GM19438 (cell line): ENCODE data around the gene BCAR3.
"Not testable (repeated sequence)": the region's sequence is repeated elsewhere in the genome, so short reads cannot be mapped to it uniquely, and the experiment has no call there.

Experiments
- ATAC-seq: cut with Tn5 transposase; IDR thresholded peaks from one replicate; pipeline ENCODE4 v1.9.1; 2021; ENCODE audit warnings: low read depth; ENCODE audit not compliant: unreplicated experiment

Gene BCAR3

DNA sequence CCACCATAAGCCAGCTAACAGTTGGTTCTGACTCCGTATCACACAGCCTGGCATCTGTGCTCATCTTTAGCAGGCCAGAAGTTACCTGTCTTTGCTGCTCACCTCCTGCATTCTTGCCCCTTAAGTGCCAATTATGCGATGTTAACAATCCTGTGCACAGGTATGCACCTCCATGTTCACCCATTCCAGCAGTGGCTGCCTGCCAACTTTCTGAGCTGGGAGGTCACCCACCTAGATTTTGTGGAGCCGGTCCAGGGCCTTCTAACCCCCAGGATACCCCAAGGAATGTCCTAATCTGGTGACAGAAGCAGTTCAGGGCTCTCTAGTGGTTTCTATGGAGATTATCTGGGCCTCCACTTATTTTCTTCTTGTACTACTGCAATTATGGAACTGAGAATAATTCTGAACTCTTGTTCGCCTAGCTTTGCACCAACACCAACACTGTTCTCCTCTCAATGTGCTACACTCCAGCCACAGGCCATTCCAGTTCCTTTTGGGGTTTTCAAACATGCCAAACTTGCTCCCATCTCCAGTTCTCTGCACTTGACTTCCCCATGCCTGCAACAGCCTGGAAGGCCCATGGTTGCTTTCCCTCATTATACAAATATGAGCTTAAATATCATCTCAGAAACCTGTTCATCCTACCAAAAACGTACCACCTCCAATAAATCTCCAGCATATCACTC lies 9.0 kb downstream of the BCAR3 start:
- ATAC-seq: no peak

DNA sequence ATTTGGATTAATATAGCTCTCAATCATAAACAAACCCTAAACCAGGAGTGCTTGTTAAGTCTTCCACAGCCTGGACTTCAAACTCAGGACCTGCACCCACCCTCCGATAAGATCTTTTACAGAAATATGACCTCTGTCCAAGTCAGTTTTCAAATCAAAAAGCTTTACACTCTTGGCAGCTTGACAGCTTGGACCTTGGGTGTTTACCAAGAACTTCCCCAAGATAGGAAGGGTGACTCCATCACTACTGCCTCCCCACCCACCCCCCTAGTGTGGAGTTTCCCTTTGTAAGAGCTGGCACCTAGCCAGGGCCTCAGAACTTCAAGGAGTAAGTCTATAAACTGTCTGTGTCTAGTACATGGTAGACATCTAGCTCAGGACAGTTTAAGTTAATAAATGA lies 9.6 kb downstream of the BCAR3 start:
- ATAC-seq: no peak

DNA sequence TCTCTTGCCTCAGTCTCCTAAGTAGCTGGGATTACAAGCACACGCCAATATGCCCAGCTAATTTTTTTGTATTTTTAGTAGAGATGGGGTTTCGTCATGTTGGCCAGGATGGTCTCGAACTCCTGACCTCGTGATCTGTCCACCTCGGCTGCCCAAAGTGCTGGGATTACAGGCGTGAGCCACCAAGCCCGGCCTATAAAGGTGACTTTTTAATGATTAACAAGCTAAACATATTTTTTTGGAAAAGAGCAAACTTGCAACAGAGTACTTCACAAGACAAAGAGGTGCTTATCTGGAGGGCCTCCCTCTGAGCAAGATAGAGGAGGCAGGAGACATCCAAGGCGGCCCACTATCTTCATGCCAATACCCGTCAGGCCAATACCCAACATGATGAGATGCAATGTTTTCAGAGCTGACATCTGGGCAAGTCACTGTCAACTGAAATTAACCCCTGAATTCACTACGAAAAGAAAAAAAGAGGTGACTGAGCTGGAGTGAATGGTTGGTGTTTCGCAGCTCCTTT lies 10.5 kb downstream of the BCAR3 start:
- no peak for ATAC-seq

DNA sequence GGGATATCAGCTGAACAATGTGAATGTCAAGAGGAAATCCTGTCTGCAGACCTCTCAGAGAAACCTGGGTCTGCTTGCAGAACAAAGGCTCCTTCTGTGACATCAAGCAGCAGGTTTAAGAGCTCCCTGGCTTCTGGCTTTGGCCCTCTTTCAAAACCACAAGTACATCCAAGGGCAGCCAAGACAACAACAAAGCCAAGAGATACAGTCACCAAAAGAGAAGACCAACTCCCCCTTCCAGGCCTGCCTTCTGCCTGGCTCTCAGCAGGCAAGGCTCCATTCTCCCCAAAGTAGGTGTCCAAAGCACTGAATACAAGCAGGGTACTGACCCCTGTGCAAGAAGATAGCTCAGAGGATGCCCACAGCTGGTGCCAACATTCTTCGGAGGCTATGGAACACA lies 11.5 kb downstream of the BCAR3 start:
- no peak for ATAC-seq

DNA sequence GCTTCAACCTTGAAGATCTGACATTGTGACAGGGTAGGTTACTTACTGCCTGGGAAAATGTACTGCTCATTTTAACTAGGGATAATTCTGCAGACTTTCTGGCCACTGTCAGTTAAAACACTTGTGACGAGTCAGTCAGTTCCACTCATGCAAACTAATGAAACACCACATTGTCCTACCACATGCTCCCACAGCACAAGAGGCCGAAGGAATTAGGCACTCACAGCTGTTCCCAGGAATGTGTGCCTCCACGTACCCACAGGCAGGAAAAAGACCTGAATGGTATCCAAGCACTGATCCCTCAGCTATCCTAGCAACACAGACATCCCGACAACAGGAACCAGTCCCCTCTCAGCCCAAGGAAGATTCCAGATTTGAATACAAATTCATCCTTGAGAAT lies 12.3 kb downstream of the BCAR3 start:
- ATAC-seq: no peak

DNA sequence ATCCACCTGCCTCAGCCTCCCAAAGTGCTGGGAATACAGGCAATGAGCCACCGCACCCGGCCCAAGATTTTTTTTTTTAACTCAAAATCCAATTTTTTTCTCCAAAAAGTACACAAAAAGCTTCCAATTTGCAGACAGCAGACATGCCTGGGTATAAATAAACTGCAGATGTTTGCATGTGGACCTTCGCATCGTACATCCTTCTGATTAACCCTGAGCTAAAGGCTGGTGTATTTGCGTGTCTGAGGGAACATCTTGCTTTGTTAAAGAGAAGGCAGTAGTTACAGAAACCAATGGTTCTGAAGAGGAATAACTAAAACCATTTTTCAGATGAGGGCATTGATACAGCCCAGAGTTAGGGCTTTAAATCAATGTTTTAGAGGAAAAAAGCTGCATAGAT lies 12.7 kb downstream of the BCAR3 start:
- no peak for ATAC-seq

DNA sequence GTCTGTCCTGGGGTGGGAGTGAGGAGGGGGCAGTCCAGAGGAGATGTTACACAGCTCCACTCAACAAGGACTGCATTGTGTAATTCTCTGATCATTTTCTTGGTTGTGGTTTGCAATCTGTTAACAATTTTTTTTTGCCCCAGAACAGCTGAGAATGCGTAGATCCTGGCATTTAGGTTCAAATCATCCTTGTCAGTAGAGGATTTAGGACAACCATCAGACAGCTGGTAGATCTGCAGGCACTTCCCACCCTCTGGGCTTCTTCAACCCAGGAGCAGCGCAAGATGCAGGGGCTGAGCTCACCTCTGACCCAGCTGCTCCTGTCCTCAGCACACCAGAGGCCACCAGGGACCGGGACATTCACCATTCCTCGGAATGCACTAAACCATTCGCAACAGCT lies 13.5 kb downstream of the BCAR3 start:
- ATAC-seq: no peak

DNA sequence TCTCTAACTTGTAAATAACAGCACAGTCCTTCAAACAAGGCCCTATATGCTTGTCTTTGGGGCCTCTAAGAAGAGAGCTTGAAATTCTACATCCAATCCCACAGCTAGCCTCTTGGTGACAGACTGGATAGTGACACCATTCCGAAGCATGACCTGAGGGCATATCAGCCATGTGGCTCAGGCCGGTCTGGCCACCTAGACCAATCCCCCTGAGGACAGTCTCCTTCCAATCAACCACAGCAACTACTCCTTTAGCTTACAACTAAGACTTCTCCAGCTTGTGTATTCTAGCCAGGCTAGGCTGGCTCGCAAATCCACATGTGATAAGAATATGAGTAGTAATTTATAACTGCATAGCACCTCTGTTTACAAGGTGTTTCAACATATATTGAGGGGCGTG lies 14.0 kb downstream of the BCAR3 start:
- ATAC-seq: no peak

DNA sequence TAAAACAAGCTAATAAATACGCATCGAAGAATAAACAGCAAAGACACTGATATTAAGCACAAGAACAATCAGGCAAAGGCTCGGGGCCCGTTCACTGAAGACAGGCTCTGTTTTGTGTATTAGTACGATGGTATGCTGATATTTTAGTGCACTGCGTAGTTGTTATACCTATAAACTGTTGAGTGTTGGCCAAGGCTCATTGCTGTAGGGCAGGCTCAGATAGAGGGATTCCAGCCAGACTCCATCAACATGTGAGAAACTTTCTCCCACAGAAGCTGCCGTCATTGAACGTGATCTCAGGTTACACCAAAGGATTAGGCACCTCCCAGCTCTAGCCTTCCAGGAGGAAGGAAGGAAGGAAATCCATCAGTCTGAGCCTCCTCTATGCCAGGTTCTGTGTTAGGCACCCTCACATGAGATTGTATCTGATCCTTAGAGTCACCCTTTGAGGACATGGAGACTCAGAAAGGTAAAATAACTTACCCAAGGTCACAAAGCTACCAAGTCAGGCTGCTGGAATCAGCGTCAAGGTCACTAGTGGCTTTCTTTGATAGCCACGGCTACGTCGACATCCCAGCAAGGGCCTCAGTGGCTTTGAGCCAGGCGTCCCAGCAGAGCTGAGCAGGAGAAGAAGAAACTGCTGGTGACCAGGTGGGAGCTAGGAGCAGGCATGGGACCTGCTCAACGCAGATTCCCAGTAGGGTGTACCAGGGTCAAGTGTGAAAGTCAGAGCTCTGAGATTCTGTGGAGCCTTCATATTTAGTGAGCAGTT lies 14.8 kb downstream of the BCAR3 start:
- no peak for ATAC-seq

DNA sequence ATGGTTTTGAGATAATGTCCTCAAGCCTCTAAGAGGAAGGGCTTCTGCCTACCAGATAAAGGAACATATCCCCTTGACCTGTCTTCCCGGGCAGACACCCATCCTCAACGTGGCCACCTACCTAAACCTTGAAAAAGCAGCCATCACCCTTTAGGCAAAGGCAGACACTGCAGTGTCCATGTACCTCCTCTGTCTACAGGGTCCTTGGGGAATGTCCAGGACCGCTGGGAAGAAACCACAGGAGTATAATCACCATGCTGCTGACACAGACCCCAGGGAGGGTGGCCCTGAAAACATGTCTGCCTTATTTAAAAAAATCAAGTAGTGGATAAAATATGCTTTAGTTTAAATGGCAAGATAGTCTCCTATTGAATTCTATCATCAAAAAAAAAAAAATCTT lies 16.6 kb downstream of the BCAR3 start:
- ATAC-seq: no peak

DNA sequence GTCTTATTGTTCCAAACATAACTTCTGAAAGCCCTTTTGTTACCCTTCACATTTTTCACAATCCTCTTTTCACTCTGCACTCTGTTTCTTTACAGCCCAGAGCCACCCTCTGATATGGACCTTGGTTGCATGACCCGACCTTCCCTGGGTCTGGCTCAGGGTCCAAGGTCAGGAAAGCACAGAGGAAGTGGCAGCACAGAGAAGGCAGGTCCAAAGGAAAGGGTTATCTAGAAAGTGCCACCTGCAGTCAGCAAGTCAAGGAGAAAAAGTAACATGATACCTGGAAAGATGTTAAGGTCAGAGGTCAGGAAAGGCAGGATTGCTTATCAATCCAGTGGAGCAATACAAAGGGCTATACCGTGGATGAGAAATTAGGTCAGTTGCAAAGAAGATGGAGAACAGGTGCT lies 18.4 kb downstream of the BCAR3 start:
- no peak for ATAC-seq

DNA sequence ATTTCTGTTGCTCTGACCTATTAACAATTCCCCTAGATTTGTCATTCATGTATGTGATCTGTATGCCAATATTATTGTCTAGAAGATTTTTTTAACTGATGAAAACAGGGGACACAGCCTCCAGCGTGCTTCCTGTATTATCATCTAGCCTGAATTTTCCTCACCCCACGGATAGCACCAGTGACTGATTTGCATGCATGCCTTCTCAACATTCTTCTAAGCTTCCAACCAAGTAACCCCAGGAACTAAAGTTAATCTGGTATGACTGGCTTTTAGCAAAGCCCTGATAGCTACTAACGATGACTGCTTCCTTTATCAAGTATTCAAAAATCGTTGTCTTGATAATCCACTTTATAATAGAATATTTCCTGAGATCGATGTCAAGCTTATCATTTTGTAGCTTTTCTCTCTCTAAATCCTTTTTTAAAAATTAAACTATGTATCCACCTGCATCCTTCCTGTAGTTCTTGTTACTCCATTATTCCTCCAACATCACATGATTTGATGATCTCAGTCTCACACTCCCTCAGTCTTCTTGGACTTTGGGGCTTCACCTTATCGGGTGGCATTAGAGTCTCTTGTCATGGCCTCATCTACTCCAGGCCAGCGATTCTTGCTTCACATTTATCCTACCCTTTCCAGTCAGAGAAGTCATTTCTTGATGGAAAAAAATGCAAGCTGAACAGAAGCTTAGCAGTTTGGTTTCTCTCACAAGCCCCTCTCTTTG lies 19.0 kb downstream of the BCAR3 start:
- no peak for ATAC-seq

DNA sequence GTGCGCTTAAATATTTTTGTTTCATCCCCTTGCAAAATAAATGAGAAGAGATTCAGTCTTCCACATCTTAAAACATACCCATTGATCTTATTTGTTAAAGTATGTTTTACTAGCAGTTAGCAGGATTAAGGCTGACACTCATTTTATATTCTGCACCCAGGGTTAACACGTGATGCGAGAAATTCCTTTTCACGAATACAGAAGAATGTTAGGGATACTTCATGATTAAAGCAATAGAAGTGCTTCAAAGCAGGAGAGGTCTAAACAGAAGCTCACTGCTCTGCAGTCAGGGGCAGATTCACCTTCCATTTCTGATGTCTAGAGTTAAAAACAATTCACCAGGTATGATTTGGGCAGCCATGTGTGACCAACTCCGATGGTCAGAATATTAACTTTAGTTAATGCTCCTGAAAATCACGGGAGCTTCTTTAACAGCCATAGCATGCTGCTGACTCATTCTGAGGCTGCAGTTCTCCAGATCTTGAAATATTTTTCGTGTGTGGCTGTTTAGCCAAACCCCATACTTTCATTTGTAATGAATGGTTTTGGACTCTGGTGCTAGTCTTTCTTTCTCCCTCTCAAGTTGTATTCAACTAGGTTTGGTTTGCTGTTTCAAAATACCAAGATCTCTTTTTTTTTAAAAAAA lies 19.7 kb downstream of the BCAR3 start:
- no peak for ATAC-seq

DNA sequence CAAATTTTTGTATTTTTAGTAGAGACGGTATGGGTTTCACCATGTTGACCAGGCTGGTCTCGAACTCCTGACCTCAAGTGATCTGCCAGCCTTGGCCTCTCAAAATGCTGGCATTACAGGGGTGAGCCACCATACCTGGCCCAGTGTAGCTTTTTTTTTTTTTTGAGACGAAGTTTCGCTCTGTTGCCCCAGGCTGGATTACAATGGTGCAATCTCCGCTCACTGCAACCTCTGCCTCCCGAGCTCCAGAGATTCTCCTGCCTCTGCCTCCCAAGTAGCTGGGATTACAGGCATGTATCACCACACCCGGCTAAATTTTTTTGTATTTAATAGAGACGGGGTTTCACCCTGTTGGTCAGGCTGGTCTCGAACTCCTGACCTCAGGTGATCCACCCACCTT lies 20.3 kb downstream of the BCAR3 start:
- ATAC-seq: not testable (repeated sequence)

DNA sequence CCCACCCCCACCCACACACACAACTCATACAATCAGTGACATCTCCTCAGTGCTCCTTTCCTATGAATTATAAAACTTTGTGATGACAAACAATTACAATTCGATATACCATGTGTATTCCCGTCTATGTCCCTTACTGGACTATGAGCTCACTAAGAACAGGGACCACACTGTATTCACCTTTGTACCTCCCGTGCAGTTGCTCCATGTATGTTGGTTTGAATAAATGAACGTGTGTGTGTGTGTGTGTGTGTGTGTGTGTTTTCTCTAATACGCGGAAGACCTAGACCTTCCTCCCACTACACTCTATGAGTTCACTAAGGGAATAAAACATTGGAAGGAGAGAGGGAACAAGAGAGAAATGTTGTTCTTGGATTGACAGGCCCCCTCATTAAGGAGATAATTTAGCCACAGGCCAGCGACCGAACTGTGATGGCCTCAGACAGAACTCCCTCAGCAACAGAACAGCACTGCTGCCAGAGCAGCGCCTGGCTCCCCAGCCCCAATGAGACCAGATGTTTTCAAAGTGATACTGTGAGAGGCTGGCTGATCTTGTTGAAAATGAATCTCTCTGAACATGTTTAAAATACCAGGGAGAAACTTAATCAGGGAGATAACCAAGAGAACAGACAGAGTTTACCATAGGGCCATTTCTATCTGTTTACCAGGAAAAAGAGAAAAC lies 21.7 kb downstream of the BCAR3 start:
- no peak for ATAC-seq

DNA sequence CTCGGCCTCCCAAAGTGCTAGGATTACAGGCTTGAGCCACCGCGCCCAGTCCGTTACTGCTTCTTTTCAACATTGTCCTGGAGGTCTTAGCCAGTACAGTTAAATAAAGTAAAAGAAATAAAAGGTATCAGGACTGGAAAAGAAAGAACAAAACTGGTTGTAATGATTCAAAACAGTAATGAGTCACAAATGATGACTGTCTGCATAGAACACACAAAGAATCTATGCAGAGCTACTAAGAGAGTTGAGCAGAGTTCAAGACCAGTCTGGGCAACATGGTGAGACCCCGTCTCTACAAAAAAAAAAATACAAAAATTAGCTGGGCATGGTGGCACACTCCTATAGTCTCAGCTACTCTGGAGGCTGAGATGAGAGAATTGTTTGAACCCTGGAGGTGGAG lies 23.4 kb downstream of the BCAR3 start:
- no peak for ATAC-seq

DNA sequence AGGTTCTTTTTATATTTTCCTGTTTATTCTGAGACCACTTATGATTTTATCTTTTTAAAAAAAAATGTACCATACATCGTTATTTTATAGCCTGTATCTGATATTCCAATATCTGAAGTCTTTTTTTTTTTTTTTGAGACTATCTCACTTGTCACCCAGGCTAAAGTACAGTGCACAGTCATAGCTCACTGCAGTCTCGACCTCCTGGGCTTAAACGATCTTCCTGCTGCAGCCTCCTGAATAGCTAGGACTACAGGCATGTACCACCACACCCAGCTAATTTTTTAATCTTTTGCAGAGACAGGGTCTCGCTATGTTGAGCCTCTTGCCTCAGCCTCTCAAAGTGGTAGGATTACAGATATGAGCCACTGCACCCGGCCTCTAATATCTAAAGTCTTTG lies 25.1 kb downstream of the BCAR3 start:
- ATAC-seq: no peak

DNA sequence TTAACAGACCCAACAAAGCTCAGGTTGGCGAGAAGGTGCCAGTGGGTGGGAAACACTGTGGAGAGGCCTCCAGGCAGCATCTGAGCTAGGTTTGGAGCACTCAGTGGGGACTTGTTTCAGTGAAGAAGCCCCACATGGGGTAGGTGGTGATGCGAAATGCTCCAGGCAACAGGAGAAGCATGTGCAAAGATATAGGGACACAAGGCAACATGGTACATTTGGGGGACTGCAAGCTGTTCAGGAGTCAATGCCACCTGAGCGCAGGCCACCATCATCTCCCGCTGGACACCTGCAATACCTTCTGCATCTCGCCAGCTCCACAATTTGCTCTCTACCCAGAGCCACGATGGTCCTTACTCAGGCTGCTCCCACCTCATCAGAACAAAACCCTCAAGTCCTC lies 28.0 kb downstream of the BCAR3 start:
- ATAC-seq: no peak

DNA sequence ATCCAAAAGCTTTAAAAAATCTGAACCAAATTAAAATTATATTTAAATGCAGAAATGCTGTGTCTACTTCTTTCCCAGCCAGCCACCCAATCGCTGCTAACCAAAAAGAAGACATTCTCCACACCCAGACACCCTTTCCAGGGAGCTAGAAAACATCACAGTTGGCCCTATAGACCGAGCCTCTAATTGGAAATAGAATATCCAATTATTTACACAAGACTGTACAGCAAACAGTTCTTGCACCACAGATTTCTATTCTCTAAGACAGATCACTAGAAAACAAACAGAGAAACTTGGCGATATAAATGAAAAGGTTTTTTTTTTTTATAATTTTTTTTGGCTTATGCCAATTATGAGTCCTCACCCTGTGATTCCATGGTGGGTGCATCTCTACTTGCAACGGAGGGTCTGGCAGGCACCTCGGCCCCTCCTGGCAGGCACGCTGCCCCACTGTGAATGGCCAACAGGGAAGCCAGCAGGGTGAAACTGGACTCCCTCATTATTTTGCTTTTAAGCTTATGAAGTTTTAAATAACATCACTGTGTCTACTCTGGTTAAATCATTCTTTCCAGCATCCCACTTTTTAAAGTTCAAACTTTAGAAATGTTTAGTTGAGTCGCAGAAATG lies 29.2 kb downstream of the BCAR3 start:
- no peak for ATAC-seq

DNA sequence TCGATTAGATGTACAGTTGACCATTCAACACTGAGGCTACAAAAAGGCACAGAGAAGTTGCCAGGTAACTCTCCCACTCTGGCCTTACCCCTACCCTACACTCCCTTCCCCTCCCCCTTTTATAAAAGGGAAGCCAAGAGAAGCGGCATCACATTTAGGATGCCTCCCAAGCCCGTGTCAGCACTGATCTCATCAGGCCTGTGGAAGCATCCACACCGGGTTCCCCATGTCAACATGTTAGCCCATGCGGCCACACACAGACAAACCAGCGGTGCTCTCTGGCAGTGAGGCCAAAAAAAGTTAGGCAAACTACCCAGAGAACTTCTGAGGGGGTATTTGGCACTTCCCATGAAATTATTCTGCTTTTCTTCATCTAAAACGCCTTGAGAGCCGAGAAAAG lies 29.9 kb downstream of the BCAR3 start:
- no peak for ATAC-seq
